IPS DF 19.7 (cell line): ENCODE data around the gene RASAL2.

ENCODE experiments used
- DNase-seq: peaks from one replicate; pipeline ENCODE4 v3.0.0-alpha.2; 2013; ENCODE audit warnings: low read depth, low spot score

Gene RASAL2

GRCh38 chr1:178093951-178094738 lies at the start of gene RASAL2:
Gene RASAL2 (plus strand): TSS chr1:178094104. CDS start chr1:178094493, 389 bp downstream.
- DNase-seq: no peak

- no peak for DNase-seq
Observed at GRCh38 chr1:178046591-178047270, 47.2 kb upstream of the RASAL2 start.

- no peak for DNase-seq
Observed at GRCh38 chr1:178047403-178048093, 46.4 kb upstream of the RASAL2 start.

- no peak for DNase-seq
Observed at GRCh38 chr1:178048426-178048825, 45.5 kb upstream of the RASAL2 start.

- no peak for DNase-seq
Observed at GRCh38 chr1:178048883-178049282, 45.0 kb upstream of the RASAL2 start.

GRCh38 chr1:178050084-178050483 lies 43.8 kb upstream of the RASAL2 start:
- no peak for DNase-seq

GRCh38 chr1:178051071-178051470 lies 42.8 kb upstream of the RASAL2 start:
- no peak for DNase-seq

- no peak for DNase-seq
Observed at GRCh38 chr1:178052650-178053461, 41.0 kb upstream of the RASAL2 start.

GRCh38 chr1:178055093-178055492 lies 38.8 kb upstream of the RASAL2 start:
- DNase-seq: no peak

- no peak for DNase-seq
Observed at GRCh38 chr1:178055779-178056471, 38.0 kb upstream of the RASAL2 start.

- no peak for DNase-seq
Observed at GRCh38 chr1:178057141-178057765, 36.7 kb upstream of the RASAL2 start.

- DNase-seq: no peak
Observed at GRCh38 chr1:178057912-178058534, 35.9 kb upstream of the RASAL2 start.

- DNase-seq: no peak
Observed at GRCh38 chr1:178060789-178061556, 32.9 kb upstream of the RASAL2 start.

- no peak for DNase-seq
Observed at GRCh38 chr1:178061620-178062019, 32.3 kb upstream of the RASAL2 start.

GRCh38 chr1:178064191-178064821 lies 29.6 kb upstream of the RASAL2 start:
- no peak for DNase-seq

GRCh38 chr1:178065250-178065649 lies 28.7 kb upstream of the RASAL2 start:
- no peak for DNase-seq

GRCh38 chr1:178066296-178066907 lies 27.5 kb upstream of the RASAL2 start:
- no peak for DNase-seq

GRCh38 chr1:178066908-178067614 lies 26.8 kb upstream of the RASAL2 start:
- no peak for DNase-seq
